ENCODE measurements around the gene VMP1. TPM values are rescaled to one million over a fixed set of nuclear protein-coding genes. Genes with fewer than 3 reads are reported as not detected.

Gene VMP1
- total and polyA plus RNA-seq, 2 of the 13 experiments (the other 11 are each of a cell fraction or from before 2014, with no cell fraction given), result 186 to 271 TPM

- ChIA-PET CTCF (ENCODE audit: low intra/inter-chr PET ratio, low total read pairs) (no interaction called here), POLR2A (interaction anchor here (1.5 to 3.6 kb wide), 3 partner anchors 9 to 76 kb away, joined by 4 to 26 read pairs (median 6); no protein-coding TSS in a partner anchor)
- no peaks in the 10 kb centered on the region for H3K79me2 ChIP-seq (ENCODE audit: insufficient read depth, low read length)
- 100% methylated on average over 1 of the region's 1 CpG for WGBS (ENCODE audit: low lambda C conversion rate)
- DNase-seq (ENCODE audit: low spot score), result no peak
- no peaks in the 10 kb centered on the region for H3K27me3 ChIP-seq (ENCODE audit: control insufficient read depth in 1 of 2, insufficient read depth in 2 of 2, low read length in 2 of 2)
- peaks cover 50% of the 10 kb centered on the region for H3K4me1 ChIP-seq (ENCODE audit: insufficient read depth, low read length)
- no peaks in the 10 kb centered on the region for H3K9me3 ChIP-seq (ENCODE audit: low read length)
- BruUV-seq (replicated peaks), result no TSS peak
- no peaks in the 10 kb centered on the region for H4K20me1 ChIP-seq (ENCODE audit: insufficient read depth, low read length)
- H3K4me2 ChIP-seq (ENCODE audit: low read depth, low read length), result no peak overlapping the region
- H3K36me3 ChIP-seq (replicated peaks in 1 of 2; ENCODE audit: control insufficient read depth in 1 of 2, insufficient read depth in 2 of 2, low read length in 2 of 2), result peaks cover 8 to 36% of the 10 kb centered on the region in 2 experiments; a peak in 4 of 5 replicates
- no peak overlapping the region for H3K4me3 ChIP-seq (replicated peaks in 1 of 3; ENCODE audit: insufficient read depth in 1 of 3, low read depth in 2 of 3, low read length in 3 of 3)
- TF ChIP-seq ZNF496 (CRISPR knock-in tag; IDR thresholded peaks at IDR 0.05; ENCODE audit: insufficient replicate concordance), result no peak
- TF ChIP-seq USF2 (IDR thresholded peaks at IDR 0.05; ENCODE audit: low read depth, low read length), result no peak
- no peak for TF ChIP-seq USF2 (CRISPR knock-in tag; IDR thresholded peaks at IDR 0.05; ENCODE audit: borderline replicate concordance)
- TF ChIP-seq MNT (IDR thresholded peaks at IDR 0.05), result no peak
- TF ChIP-seq, protein P1, sequence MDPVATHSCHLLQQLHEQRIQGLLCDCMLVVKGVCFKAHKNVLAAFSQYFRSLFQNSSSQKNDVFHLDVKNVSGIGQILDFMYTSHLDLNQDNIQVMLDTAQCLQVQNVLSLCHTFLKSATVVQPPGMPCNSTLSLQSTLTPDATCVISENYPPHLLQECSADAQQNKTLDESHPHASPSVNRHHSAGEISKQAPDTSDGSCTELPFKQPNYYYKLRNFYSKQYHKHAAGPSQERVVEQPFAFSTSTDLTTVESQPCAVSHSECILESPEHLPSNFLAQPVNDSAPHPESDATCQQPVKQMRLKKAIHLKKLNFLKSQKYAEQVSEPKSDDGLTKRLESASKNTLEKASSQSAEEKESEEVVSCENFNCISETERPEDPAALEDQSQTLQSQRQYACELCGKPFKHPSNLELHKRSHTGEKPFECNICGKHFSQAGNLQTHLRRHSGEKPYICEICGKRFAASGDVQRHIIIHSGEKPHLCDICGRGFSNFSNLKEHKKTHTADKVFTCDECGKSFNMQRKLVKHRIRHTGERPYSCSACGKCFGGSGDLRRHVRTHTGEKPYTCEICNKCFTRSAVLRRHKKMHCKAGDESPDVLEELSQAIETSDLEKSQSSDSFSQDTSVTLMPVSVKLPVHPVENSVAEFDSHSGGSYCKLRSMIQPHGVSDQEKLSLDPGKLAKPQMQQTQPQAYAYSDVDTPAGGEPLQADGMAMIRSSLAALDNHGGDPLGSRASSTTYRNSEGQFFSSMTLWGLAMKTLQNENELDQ (CRISPR knock-in tag; IDR thresholded peaks at IDR 0.05; ENCODE audit: borderline replicate concordance), result no peak
- no peak for TF ChIP-seq GFI1 (CRISPR knock-in tag; IDR thresholded peaks at IDR 0.05; ENCODE audit: borderline replicate concordance)
- no peak for TF ChIP-seq ZSCAN21 (CRISPR knock-in tag; IDR thresholded peaks at IDR 0.05; ENCODE audit: borderline replicate concordance)
- no peak for TF ChIP-seq ZNF3 (CRISPR knock-in tag; IDR thresholded peaks at IDR 0.05)
- in situ Hi-C loops (cut with HindIII; ENCODE audit: extremely low pct_ligation_motif_present, low pct_unique_long_range_greater_than_20kb) (no loop called here), intact Hi-C loops (cut with micrococcal nuclease; ENCODE audit: unreplicated experiment) (no loop called here)
- no peak overlapping the region for H3K9ac ChIP-seq (ENCODE audit: insufficient read depth, low read depth, low read length)
- no peak overlapping the region for H3K27ac ChIP-seq (ENCODE audit: extremely low read length, insufficient read depth, low read length)
- FAIRE-seq, result no peak
- ATAC-seq, result no peak
- no peak overlapping the region for H2AFZ ChIP-seq (ENCODE audit: low read length)
Measured at GRCh38 chr17:59776577-59776976, 69.1 kb downstream of the VMP1 start.
